ENCODE results near the gene SLC35F1. TPM values are rescaled to one million over a fixed set of nuclear protein-coding genes. Genes with fewer than 3 reads are reported as not detected.

Gene SLC35F1
- total and polyA plus RNA-seq, 2 donors (not counting 1 experiment from before 2014, with no cell fraction given): not detected

DNA sequence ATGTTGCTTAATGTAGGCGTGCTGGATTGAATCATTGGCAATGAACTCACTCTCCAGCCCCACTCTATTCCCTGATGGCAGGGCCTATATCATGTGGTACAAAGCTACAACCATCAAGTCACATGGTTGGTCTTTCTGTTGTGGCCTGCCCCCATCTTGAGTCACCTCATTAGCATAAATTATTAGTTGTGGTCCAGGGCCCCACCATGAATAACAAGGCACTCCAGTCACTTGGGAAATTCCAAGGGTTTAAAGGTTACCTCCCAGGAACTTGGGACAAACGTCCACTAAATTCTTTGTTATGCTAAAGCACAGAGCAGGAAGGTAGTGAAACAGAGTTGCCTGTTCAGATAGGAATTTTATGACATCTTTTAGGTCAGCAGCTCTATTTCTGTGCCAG is 193.7 kb downstream of the SLC35F1 start:
- Histone ChIP-seq H3K27me3 (replicated peaks in 1 of 4; ENCODE audit: control extremely low read depth in 1 of 4, control insufficient read depth in 3 of 4, insufficient read depth in 4 of 4, low read length in 3 of 4) (no peaks in the 10 kb centered on the region), H3K4me3 (ENCODE audit: control extremely low read depth in 1 of 5, extremely low read depth in 1 of 5, insufficient read depth in 1 of 5, low read depth in 2 of 5, low read length in 4 of 5) (no peak overlapping the region), H3K9ac (ENCODE audit: low read length) (no peak overlapping the region), H3K27ac (ENCODE audit: low read length in 2 of 2) (no peak overlapping the region), H3K4me2 (replicated peaks; ENCODE audit: low read depth, low read length, poor library complexity, severe bottlenecking) (no peak overlapping the region), H3K36me3 (replicated peaks in 1 of 2; ENCODE audit: control extremely low read depth in 1 of 2, control insufficient read depth in 1 of 2, extremely low read depth in 1 of 2, insufficient read depth in 2 of 2, low read length in 1 of 2) (no peaks in the 10 kb centered on the region), H4K20me1 (ENCODE audit: control insufficient read depth, insufficient read depth, low read length, poor library complexity, severe bottlenecking) (no peaks in the 10 kb centered on the region), H3K4me1 (ENCODE audit: control insufficient read depth in 2 of 2, insufficient read depth in 2 of 2, low read length in 2 of 2) (no peaks in the 10 kb centered on the region), H2AFZ (ENCODE audit: insufficient read depth, low read depth, low read length, poor library complexity, severe bottlenecking) (no peak overlapping the region), H3K79me2 (ENCODE audit: control insufficient read depth, insufficient read depth, low read length) (no peaks in the 10 kb centered on the region), H3K9me3 (ENCODE audit: control extremely low read depth in 1 of 3, control insufficient read depth in 2 of 3, insufficient read depth in 1 of 3, low read length in 2 of 3) (no peaks in the 10 kb centered on the region)
- H3K27ac Mint-ChIP-seq: no peak overlapping the region
- no peak overlapping the region for H3K4me3 Mint-ChIP-seq
- H3K9me3 Mint-ChIP-seq (ENCODE audit: insufficient read depth): no peaks in the 10 kb centered on the region
- no peak for ATAC-seq (ENCODE audit: low read depth)
- 0% methylated on average over 1 of the region's 2 CpGs for WGBS (ENCODE audit: insufficient coverage)
- TF ChIP-seq CTCF (IDR thresholded peaks at IDR 0.05) (no peak), EZH2 (IDR thresholded peaks at IDR 0.05; ENCODE audit: borderline replicate concordance, insufficient read depth, low read depth, low read length, poor library complexity, severe bottlenecking) (no peak)
- H3K27me3 Mint-ChIP-seq: no peaks in the 10 kb centered on the region
- CTCF ChIA-PET: interaction anchor here (0.5 kb wide), 1 partner anchor 476 kb away, joined by 3 read pairs; no protein-coding TSS in a partner anchor
- DNase-seq: no peak
- no peaks in the 10 kb centered on the region for H3K4me1 Mint-ChIP-seq
- POLR2A ChIA-PET: no interaction called here
- intact Hi-C loops (cut with micrococcal nuclease): no loop called here

DNA sequence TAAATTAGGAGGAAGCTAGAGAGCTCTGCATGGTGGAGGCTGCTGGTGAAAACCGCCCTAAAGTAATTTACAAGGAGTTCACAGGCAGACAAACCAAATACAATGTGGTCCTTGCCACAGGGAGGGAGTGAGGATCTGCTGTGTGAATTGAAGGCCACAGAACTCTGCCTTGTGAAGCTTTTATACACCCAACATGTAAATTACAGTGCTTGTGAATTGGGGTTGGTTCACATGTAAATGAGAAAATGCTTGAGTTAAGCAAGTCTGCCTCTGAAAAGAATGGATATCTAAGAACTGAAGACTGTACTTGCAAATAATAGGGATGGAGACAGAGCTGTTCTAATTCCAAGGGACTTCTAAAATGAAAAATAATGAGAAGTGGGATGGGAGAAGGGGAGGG is 194.2 kb downstream of the SLC35F1 start:
- Histone ChIP-seq H3K9me3 (ENCODE audit: control extremely low read depth in 1 of 3, control insufficient read depth in 2 of 3, insufficient read depth in 1 of 3, low read length in 2 of 3) (no peaks in the 10 kb centered on the region), H3K27me3 (replicated peaks in 1 of 4; ENCODE audit: control extremely low read depth in 1 of 4, control insufficient read depth in 3 of 4, insufficient read depth in 4 of 4, low read length in 3 of 4) (no peaks in the 10 kb centered on the region), H3K4me2 (replicated peaks; ENCODE audit: low read depth, low read length, poor library complexity, severe bottlenecking) (no peak overlapping the region), H2AFZ (ENCODE audit: insufficient read depth, low read depth, low read length, poor library complexity, severe bottlenecking) (no peak overlapping the region), H3K4me3 (ENCODE audit: control extremely low read depth in 1 of 5, extremely low read depth in 1 of 5, insufficient read depth in 1 of 5, low read depth in 2 of 5, low read length in 4 of 5) (no peak overlapping the region), H3K9ac (ENCODE audit: low read length) (no peak overlapping the region), H4K20me1 (ENCODE audit: control insufficient read depth, insufficient read depth, low read length, poor library complexity, severe bottlenecking) (no peaks in the 10 kb centered on the region), H3K36me3 (replicated peaks in 1 of 2; ENCODE audit: control extremely low read depth in 1 of 2, control insufficient read depth in 1 of 2, extremely low read depth in 1 of 2, insufficient read depth in 2 of 2, low read length in 1 of 2) (no peaks in the 10 kb centered on the region), H3K27ac (ENCODE audit: low read length in 2 of 2) (no peak overlapping the region), H3K4me1 (ENCODE audit: control insufficient read depth in 2 of 2, insufficient read depth in 2 of 2, low read length in 2 of 2) (no peaks in the 10 kb centered on the region), H3K79me2 (ENCODE audit: control insufficient read depth, insufficient read depth, low read length) (no peaks in the 10 kb centered on the region)
- no peaks in the 10 kb centered on the region for H3K9me3 Mint-ChIP-seq (ENCODE audit: insufficient read depth)
- H3K27ac Mint-ChIP-seq: no peak overlapping the region
- CTCF ChIA-PET: no interaction called here
- no peak for DNase-seq
- H3K4me1 Mint-ChIP-seq: no peaks in the 10 kb centered on the region
- intact Hi-C loops (cut with micrococcal nuclease): no loop called here
- H3K4me3 Mint-ChIP-seq: no peak overlapping the region
- WGBS (ENCODE audit: insufficient coverage): no CpG with 5 or more reads among the region's 1 CpG
- POLR2A ChIA-PET: no interaction called here
- no peaks in the 10 kb centered on the region for H3K27me3 Mint-ChIP-seq
- TF ChIP-seq CTCF (IDR thresholded peaks at IDR 0.05) (no peak), EZH2 (IDR thresholded peaks at IDR 0.05; ENCODE audit: borderline replicate concordance, insufficient read depth, low read depth, low read length, poor library complexity, severe bottlenecking) (no peak)
- no peak for ATAC-seq (ENCODE audit: low read depth)
